ENCODE results near the gene TTC7B.

TTC7B gene

GRCh38 chr14:90587252-90587910, 228.8 kb downstream of the TTC7B start:
- no peak for DNase-seq

GRCh38 chr14:90585106-90585505, 231.1 kb downstream of the TTC7B start:
- DNase-seq: no peak

GRCh38 chr14:90583916-90584605, 232.2 kb downstream of the TTC7B start:
- DNase-seq: no peak

- no peak for DNase-seq
Measured at GRCh38 chr14:90583427-90583826, 232.8 kb downstream of the TTC7B start.

GRCh38 chr14:90582166-90582565, 234.1 kb downstream of the TTC7B start:
- DNase-seq: no peak

GRCh38 chr14:90581745-90582144, 234.5 kb downstream of the TTC7B start:
- DNase-seq: no peak

GRCh38 chr14:90580377-90581335, 235.6 kb downstream of the TTC7B start:
- DNase-seq: no peak

- no peak for DNase-seq
Measured at GRCh38 chr14:90579816-90580215, 236.4 kb downstream of the TTC7B start.

GRCh38 chr14:90579088-90579487, 237.1 kb downstream of the TTC7B start:
- DNase-seq: no peak

- no peak for DNase-seq
Measured at GRCh38 chr14:90578283-90578985, 237.8 kb downstream of the TTC7B start.

GRCh38 chr14:90577661-90578282, 238.5 kb downstream of the TTC7B start:
- DNase-seq: no peak

GRCh38 chr14:90576981-90577660, 239.1 kb downstream of the TTC7B start:
- DNase-seq: no peak

- no peak for DNase-seq
Measured at GRCh38 chr14:90576581-90576980, 239.6 kb downstream of the TTC7B start.

GRCh38 chr14:90575781-90576180, 240.4 kb downstream of the TTC7B start:
- DNase-seq: no peak

GRCh38 chr14:90575336-90575735, 240.9 kb downstream of the TTC7B start:
- DNase-seq: no peak

- no peak for DNase-seq
Measured at GRCh38 chr14:90574188-90575131, 241.8 kb downstream of the TTC7B start.

- DNase-seq: no peak
Measured at GRCh38 chr14:90573385-90574105, 242.7 kb downstream of the TTC7B start.

- DNase-seq: no peak
Measured at GRCh38 chr14:90572441-90573150, 243.6 kb downstream of the TTC7B start.

Measured in activated naive CD4-positive, alpha-beta T cell treated with anti-CD3 and anti-CD28 coated beads, Interleukin-2, amount 50 U/mL, for 16 hours (primary cell).